Gastroesophageal sphincter (tissue), 3 donors: ENCODE results near the gene CHRM1.

Experiments used
- EP300 ChIP-seq: sonication (generic); formaldehyde crosslinking; IDR thresholded peaks from one replicate; pipeline ENCODE4 v1.6.1; 2017; ENCODE audit warnings: antibody characterized with exemption, mild to moderate bottlenecking
- POLR2A ChIP-seq, 2 donors: fragments of 450-650 bp; IDR thresholded peaks; one replicate each; pipeline ENCODE4 v1.6.1; 2017; ENCODE audit warnings: antibody characterized with exemption in 2 of 2, mild to moderate bottlenecking in 2 of 2, moderate library complexity in 1 of 2
- POLR2AphosphoS5 ChIP-seq: sonication (generic); formaldehyde crosslinking; IDR thresholded peaks from one replicate; pipeline ENCODE4 v1.6.1; 2017; ENCODE audit warnings: antibody characterized with exemption
- TF ChIP-seq, protein P1 (sequence below), 4 experiments: fragments of 200-600 bp in 2 of 4; fragments of 450-650 bp in 2 of 4; sonication (generic) in 1 of 4; IDR thresholded peaks; one replicate each; pipeline ENCODE4 v1.5.1; 2017 to 2019; ENCODE audit warnings: antibody characterized with exemption in 4 of 4, mild to moderate bottlenecking in 2 of 4, moderate library complexity in 2 of 4

DNA sequence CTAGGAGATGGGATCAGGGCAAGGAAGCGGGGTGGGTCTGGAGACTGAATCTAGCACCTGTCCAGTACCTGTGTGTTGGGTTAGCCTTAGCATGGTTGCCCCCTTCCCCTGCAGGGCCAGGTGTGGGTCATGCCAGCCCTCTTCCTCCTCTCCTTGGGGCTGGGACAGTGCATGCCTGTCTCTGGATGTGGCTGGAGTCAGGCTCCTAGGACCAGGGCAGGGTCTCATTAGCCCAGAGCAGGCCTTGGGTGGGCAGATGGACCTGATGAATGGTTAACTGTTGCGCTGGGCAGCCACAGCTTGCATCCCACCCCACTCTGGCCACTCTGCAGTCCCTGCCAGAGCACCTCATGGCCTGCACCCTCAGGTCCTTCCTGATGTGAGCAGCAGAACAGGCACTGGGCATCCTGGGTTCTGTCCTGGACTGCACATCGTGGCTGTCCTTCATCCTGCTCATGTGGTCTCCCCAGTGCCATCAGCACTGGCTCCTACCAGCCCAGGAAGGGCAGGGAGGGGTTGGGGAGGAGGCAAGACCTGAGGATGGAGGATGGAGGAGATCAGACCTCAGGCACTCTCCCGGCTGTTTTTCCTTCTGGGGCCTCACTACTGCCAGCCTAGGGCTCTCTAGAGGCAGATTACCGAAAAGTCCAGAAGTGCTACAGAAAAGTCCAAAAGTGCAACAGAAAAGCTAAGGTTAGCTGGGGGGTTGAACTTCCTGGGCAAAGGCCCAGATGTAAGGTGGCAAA is 12.8 kb upstream of the CHRM1 start:
- TF ChIP-seq, protein P1, sequence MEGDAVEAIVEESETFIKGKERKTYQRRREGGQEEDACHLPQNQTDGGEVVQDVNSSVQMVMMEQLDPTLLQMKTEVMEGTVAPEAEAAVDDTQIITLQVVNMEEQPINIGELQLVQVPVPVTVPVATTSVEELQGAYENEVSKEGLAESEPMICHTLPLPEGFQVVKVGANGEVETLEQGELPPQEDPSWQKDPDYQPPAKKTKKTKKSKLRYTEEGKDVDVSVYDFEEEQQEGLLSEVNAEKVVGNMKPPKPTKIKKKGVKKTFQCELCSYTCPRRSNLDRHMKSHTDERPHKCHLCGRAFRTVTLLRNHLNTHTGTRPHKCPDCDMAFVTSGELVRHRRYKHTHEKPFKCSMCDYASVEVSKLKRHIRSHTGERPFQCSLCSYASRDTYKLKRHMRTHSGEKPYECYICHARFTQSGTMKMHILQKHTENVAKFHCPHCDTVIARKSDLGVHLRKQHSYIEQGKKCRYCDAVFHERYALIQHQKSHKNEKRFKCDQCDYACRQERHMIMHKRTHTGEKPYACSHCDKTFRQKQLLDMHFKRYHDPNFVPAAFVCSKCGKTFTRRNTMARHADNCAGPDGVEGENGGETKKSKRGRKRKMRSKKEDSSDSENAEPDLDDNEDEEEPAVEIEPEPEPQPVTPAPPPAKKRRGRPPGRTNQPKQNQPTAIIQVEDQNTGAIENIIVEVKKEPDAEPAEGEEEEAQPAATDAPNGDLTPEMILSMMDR (IDR thresholded peaks at IDR 0.05) = no peak
- TF ChIP-seq POLR2A (IDR thresholded peaks at IDR 0.05) (no peak), EP300 (no peak), POLR2AphosphoS5 (no peak)
